Measurements from ENCODE around the gene DHX34.

The DHX34 gene

GRCh38 chr19:47418692-47419029 is 69.5 kb downstream of the DHX34 start:
- no peak for DNase-seq

DNA sequence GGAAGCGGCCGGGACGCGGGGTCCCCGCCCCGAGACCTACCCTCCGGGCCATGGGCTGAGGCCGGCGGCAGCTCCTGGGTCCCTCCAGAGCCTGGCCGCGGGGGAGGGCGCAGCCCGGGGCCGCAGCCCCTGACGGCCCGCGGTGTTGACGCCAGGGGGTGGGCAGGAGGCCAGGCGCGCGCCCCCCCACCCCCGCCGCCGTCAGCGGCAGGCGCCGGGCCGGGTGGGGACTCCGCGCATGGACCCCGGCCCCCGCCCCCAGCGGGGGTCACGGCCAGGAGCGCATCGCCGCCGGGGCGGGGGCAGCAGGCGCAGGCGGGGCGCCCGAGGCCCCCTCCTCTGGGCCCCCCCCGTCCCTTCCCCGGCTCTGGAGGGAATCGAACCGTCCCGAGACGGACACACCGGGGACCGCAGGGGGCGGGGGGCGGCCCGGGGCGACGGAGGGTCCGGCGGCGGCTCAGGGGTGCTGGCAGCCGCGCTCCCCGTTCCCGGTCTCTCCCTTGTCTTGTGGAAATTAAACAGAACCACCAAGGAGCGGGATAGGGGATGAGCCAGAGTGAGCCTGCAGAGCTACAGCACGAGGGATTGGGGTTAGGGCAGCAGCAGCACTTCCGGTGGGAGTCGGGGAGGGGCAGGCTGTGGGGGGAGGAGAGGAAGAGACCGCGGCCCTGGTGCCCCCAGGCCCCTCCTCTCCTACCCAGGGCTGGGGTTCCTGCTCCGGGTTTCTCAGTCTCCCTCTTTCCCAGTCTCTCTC is 70.1 kb downstream of the DHX34 start, which contains the start of gene MEIS3:
MEIS3 (minus strand) TSS at position 498 of the 754 bp plus-strand sequence; CDS start at position 52, 446 bp downstream.
- DNase-seq: no peak

GRCh38 chr19:47419789-47420188 is 70.7 kb downstream of the DHX34 start:
- no peak for DNase-seq

DNA sequence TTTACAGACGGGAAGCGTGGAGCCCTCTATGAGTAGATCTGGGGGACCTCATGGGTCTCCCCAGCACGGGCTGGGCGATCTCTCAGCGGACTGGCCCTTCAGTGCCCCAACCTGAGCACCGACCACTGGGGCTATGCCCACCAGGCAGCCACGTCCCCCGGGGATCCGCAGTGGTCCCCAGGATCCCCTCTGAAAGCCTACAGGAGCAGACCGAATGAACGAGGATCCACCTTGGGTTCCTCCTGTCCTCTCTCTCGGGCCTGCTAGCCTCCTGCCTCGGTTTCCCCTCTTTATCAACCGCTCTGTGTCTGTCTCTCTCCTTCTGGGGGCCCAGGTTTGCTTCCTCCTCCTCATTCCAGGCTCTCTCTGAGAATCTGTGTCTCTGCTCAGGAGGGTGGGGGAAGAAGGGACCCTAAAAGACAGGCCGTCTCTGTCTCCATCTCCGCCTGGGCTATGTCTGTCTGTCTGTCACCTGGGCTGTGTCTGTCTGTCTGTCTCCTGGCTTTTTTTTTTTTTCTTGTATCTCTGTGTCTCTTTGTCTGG is 72.2 kb downstream of the DHX34 start:
- no peak for DNase-seq

- DNase-seq: no peak
These were observed 72.8 kb downstream of the DHX34 start for GRCh38 chr19:47421844-47422395.

DNA sequence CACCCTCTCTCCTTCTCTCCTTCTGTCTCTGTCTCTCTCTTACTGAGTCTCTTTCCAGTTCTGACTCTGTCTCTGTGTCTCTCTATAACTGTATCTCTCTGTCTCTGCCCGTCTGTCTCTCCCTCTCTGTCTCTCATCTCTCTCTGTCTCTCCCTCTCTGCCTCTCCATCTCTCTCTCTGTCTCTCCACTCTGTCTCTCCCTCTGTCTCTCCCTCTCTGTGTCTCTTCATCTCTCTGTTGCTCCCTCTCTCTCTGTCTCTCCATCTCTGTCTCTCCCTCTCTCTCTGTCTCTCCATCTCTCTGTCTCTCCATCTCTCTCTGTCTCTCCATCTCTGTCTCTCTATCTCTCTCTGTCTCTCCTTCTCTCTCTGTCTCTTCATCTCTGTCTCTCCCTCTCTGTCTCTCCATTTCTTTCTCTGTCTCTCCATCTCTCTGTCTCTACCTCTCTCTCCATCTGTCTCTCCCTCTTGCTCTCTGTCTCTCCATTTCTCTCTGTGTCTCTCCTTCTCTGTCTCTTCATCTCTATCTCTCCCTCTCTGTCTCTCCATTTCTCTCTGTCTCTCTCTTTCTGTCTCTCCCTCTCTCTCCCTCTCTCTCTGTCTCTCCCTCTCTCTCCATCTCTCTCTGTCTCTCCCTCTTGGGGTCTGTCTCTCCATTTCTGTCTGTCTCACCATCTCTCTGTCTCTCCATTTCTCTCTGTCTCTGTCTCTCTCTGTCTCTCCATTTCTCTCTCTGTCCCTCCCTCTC is 73.5 kb downstream of the DHX34 start:
- no peak for DNase-seq

GRCh38 chr19:47423203-47423882 is 74.2 kb downstream of the DHX34 start:
- no peak for DNase-seq

DNA sequence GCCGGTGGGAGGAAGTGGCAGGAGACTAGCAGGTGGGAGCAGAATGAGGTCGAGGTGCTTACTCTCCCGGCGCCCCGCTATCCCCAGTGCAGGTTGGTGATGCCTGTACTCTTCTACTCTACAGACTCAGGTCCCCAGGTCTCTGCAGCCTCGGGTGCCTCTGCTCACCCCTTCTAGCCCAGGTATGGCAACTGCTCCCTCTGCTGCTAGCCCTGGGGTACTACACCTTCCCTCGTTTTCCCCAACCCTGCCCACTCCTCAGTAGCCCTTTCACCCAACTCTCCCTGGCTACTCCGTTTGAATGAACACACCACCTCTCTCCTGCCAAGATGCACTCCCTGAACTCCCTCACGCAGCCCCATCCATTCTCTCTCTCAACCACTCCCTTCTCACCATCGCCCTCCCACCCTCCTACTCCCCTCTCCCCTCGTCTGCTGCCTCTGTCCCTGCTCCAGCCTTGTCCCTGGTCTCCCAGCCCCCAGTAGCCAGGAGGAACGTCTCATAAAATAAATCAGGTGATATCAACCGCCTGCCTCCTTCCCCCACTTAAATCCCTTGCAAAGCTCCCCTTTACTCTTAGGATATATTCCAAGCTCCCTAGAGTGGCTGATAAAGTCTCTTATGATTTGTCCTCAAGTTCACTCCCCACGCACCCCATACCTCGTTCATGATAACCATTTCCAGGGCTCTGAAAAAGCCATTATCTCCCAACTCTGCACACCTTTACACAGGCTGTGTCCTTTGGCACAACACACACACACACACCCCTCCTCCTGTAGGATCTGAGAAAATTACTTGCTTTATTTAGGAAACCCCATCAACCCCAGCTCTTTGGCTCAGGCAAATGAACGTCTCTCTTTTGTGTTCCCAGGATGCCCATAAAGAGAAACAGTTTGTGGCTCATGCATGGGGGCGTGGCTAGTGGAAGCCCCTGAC is 78.4 kb downstream of the DHX34 start:
- peak; percentile 75 for DNase-seq

GRCh38 chr19:47428177-47428894 is 79.2 kb downstream of the DHX34 start:
- peak; percentile 79 for DNase-seq

DNA sequence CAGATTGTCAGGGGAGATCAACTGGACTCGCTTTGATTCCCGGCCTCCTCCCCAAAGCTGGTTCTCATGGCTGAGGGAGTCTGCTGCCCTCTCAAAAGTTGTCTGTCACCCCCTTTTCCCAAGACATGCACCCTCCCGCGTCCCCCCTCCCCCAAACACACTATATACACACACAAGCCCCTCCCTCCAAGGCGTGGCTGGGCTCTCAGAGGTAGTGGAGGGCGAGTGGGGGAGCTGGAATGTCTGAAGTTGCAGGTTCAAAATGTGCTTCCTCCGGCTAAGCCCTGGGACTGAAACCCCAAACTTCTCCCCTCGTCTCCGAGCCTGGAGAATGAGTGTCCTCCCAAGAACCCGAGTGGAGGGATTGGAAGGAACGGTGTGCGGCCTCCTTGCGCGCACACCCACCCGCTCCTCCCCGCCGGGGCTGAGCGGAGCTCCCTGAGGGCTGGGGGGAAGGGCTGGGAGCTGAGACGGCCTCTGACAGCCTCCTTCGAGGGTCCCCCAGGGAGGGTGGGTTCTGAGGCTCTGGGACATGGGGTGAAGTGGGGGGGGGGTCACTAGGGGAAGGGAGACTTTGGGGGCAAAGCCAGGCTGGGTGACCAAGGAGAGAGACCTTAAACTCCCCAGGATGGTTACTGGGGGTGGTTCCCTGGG is 80.2 kb downstream of the DHX34 start:
- DNase-seq: no peak

GRCh38 chr19:47430041-47430802 is 81.1 kb downstream of the DHX34 start:
- DNase-seq: peak; percentile 25

GRCh38 chr19:47432091-47432490 is 83.0 kb downstream of the DHX34 start:
- no peak for DNase-seq

Data from activated naive CD4-positive, alpha-beta T cell treated with Interleukin-2 at 50 U/mL for 16 hours (primary cell).